Psoas muscle (tissue), 8 donors: ENCODE measurements around the gene CHST4. TPM values are rescaled to one million over a fixed set of nuclear protein-coding genes. Genes with fewer than 3 reads are reported as not detected.
"Not testable (repeated sequence)": the region's sequence is repeated elsewhere in the genome, so short reads cannot be mapped to it uniquely, and the experiment has no call there.

Experiments
- ATAC-seq, 4 donors: fragments of 200-7000 bp; cut with Tn5 transposase; one replicate each; pipeline ENCODE4 v1.9.1; 2020; ENCODE audit warnings: moderate library complexity in 3 of 4, mild to moderate bottlenecking in 2 of 4
- DNase-seq, 2 donors: peaks; one replicate each; pipeline ENCODE4 v3.0.0-alpha.2; 2020
- H3K27ac ChIP-seq: fragments of 200-600 bp; one replicate; pipeline ENCODE4 v1.8.0; 2022
- H3K27me3 ChIP-seq, 3 donors: fragments of 200-600 bp in 1 of 3; one replicate each; pipeline versions ENCODE4 v1.6.1 to v1.8.0; 2013 to 2022; ENCODE audit warnings: low read length in 2 of 3, mild to moderate bottlenecking in 2 of 3, moderate library complexity in 1 of 3; ENCODE audit not compliant: insufficient read depth in 3 of 3
- H3K36me3 ChIP-seq, 2 donors: fragments of 200-600 bp in 1 of 2; one replicate each; pipeline versions ENCODE4 v1.6.1 to v1.8.0; 2013 to 2022; ENCODE audit warnings: low read depth in 1 of 2, mild to moderate bottlenecking in 1 of 2, moderate library complexity in 1 of 2; ENCODE audit not compliant: insufficient read depth in 1 of 2
- H3K4me1 ChIP-seq: fragments of 200-600 bp; one replicate; pipeline ENCODE4 v1.8.0; 2022
- H3K4me3 ChIP-seq: fragments of 200-600 bp; one replicate; pipeline ENCODE4 v1.8.0; 2022; ENCODE audit warnings: mild to moderate bottlenecking
- H3K9me3 ChIP-seq: fragments of 200-600 bp; one replicate; pipeline ENCODE4 v1.8.0; 2022
- WGBS, 3 donors: extraction: QIAGEN DNeasy Blood & Tissue Kit; methylation state at CpG; one replicate each; pipeline versions ENCODE4 v1.1.6 to v1.1.7; 2013; 5-methylcytosine and 5-hydroxymethylcytosine counted together
- intact Hi-C, 2 donors: fragments of 100-400 bp; cut with DNase I; formaldehyde crosslinking; loops; one replicate each; pipeline versions ENCODE4 v1.11.0 to v1.14.2; 2022
- polyA plus RNA-seq, 3 donors: library from polyadenylated mRNA; stranded (reverse); fragments of 200-250 nt; gene quantifications; one replicate each; pipeline ENCODE4 v1.2.3, GENCODE V29; 2013
- total RNA-seq, 4 donors: library from RNA; stranded (reverse); fragmentation: NEBNext Ultra II Directional in 2 of 4; extraction: Animal tissue kit (Norgen Biotek cat#: 25700) in 2 of 4; gene quantifications; one replicate each; pipeline versions ENCODE4 v1.2.1 to v1.2.4, GENCODE V29; 2021 to 2023
- TF ChIP-seq, protein P1 (sequence below): fragments of 200-600 bp; IDR thresholded peaks from one replicate; pipeline ENCODE4 v1.8.0; 2022; ENCODE audit warnings: antibody characterized with exemption
- donor health status: healthy with polysubstance abuse.
- donor health status: DM: no; HTN: no; CAD: no; lungs with moderate emphysema.
- donor health status: Bipolar disorder and iron deficiency.
- donor health status: healthy.
- donor health status: DM: yes; HTN: yes; CAD: no.
- donor health status: DM: no; HTN: no; CAD: no.
- donor health status: DM: no; HTN: no; CAD: no.
- donor health status: DM: yes; HTN: yes; CAD: no.

CHST4 gene
- total and polyA plus RNA-seq, 7 donors, result not detected

DNA sequence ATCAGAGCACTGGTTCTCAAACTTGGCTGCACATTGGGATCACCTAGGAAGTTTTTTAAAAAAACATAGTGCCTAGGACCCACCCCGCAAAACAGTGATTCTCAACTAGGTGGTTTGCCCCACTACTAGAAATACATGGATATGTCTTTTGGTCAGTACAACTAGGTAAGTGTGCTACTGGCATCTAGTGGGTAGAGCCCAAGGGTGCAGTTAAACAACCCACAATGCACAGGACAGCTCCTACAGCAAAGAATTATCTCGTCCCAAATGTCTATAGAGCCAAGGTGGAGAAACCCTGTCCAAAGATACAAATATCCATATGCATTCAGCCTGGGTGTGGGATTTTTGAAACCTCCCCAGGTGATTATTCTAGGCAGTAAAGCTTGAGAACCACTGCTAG is 25.3 kb upstream of the CHST4 start:
- H3K27me3 ChIP-seq, result peaks cover 0 to 2% (median 0%) of the 10 kb centered on the region in 3 donors
- 63 to 75% (median 71%) methylated on average over 2 of the region's 2 CpGs for WGBS, 3 donors
- DNase-seq (no peak), ATAC-seq (no peak)
- H3K4me1 ChIP-seq, result no peaks in the 10 kb centered on the region
- no peak overlapping the region for H3K27ac ChIP-seq
- H3K4me3 ChIP-seq, result no peak overlapping the region
- intact Hi-C loops, result loop anchor here in 1 of 2 donors (2.0 kb wide), 1 partner anchor 88 kb away; no protein-coding TSS in a partner anchor
- no peaks in the 10 kb centered on the region for H3K9me3 ChIP-seq
- TF ChIP-seq, protein P1, sequence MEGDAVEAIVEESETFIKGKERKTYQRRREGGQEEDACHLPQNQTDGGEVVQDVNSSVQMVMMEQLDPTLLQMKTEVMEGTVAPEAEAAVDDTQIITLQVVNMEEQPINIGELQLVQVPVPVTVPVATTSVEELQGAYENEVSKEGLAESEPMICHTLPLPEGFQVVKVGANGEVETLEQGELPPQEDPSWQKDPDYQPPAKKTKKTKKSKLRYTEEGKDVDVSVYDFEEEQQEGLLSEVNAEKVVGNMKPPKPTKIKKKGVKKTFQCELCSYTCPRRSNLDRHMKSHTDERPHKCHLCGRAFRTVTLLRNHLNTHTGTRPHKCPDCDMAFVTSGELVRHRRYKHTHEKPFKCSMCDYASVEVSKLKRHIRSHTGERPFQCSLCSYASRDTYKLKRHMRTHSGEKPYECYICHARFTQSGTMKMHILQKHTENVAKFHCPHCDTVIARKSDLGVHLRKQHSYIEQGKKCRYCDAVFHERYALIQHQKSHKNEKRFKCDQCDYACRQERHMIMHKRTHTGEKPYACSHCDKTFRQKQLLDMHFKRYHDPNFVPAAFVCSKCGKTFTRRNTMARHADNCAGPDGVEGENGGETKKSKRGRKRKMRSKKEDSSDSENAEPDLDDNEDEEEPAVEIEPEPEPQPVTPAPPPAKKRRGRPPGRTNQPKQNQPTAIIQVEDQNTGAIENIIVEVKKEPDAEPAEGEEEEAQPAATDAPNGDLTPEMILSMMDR, result no peak
- H3K36me3 ChIP-seq, result no peaks in the 10 kb centered on the region

DNA sequence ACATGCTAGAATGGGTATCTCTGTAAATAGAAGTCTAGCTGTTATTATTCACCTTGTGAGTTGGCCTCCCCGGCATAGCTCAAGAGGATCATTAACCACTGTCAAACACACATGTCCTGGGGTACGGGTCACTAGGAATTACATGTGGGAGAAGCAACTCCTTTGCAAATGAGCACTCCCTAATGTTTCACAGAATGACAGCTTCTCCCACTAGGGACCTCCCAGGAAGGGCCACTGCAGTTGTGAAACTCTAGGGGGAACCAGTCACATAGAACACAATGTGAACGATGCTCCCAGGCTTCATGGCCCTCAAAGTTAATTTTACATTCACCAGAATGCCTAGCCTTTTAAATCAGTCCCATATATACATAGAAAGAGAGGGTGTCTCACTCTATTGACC is 24.7 kb upstream of the CHST4 start:
- DNase-seq (no peak), ATAC-seq (no peak)
- H3K4me3 ChIP-seq, result no peak overlapping the region
- TF ChIP-seq, protein P1, result no peak
- H3K9me3 ChIP-seq, result no peaks in the 10 kb centered on the region
- H3K4me1 ChIP-seq, result no peaks in the 10 kb centered on the region
- H3K27ac ChIP-seq, result no peak overlapping the region
- H3K27me3 ChIP-seq, result peaks cover 0 to 2% (median 0%) of the 10 kb centered on the region in 3 donors
- intact Hi-C loops, result loop anchor here in 1 of 2 donors (2.0 kb wide), 1 partner anchor 89 kb away; no protein-coding TSS in a partner anchor
- no peaks in the 10 kb centered on the region for H3K36me3 ChIP-seq
- WGBS, 3 donors, result 56 to 61% (median 61%) methylated on average over 3 of the region's 3 CpGs

DNA sequence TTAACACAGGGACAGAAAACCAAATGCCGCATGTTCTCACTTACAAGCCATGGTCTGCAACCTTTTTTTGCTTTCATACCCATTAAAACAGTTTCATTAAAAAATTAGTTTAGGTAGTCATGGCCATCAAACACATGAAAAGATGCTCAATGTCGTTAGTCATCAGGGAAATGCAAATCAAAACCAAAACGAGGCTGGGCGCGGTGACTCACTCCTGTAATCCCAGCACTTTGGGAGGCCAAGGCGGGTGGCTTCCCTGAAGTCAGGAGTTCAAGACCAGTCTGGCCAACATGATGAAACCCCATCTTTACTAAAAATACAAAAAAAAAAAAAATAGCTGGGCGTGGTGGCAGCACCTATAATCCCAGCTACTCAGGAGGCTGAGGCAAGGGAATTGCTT is 22.2 kb upstream of the CHST4 start:
- H3K4me3 ChIP-seq, DNase-seq, H3K4me1 ChIP-seq, H3K27me3 ChIP-seq, H3K36me3 ChIP-seq, ATAC-seq, H3K27ac ChIP-seq, H3K9me3 ChIP-seq, intact Hi-C loops: not testable (repeated sequence)
- 77 to 80% (median 79%) methylated on average over 7 of the region's 7 CpGs for WGBS, 3 donors

DNA sequence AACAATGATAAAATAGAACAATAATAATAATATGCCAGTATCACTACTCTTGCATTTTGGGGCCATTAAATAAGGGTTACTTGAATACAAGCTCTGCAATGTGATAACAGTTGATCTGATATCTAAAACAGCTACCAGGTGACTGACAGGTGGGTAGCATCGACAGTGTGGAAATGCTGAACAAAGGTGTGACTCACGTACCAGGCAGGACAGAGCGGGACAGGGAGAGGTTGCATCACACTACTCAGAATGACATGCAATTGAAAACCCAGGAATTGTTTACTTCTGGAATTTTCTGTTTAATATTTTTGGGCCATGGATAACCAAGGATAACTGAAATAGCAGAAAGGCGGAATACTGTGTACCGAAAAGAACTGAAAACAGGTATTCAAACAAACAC is 21.3 kb upstream of the CHST4 start:
- peaks cover 0 to 2% (median 0%) of the 10 kb centered on the region in 3 donors for H3K27me3 ChIP-seq
- no peaks in the 10 kb centered on the region for H3K9me3 ChIP-seq
- intact Hi-C loops, result no loop called here
- WGBS, 3 donors, result 76 to 88% (median 80%) methylated on average over 5 of the region's 5 CpGs
- TF ChIP-seq, protein P1, result no peak
- H3K36me3 ChIP-seq, result no peaks in the 10 kb centered on the region
- ATAC-seq, result no peak
- no peaks in the 10 kb centered on the region for H3K4me1 ChIP-seq
- no peak overlapping the region for H3K27ac ChIP-seq
- no peak for DNase-seq
- H3K4me3 ChIP-seq, result no peak overlapping the region

DNA sequence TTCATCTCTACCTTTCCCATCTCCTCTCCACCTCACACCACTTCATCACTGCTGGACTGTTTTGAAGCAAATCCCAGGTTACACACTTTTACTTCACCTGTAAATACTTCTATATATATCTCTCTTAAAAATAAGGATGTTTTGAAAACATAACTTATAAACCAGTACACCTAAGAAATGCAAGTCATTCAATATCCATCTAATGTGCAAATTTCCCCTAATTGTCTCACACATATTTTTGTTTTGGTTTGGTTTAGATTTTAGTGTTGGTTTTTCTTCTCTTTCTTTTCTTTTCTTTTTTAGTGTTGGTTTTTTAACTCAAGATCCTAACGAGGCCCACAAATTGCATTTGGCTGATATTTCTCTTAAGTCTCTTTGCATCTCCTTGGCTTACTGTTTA is 19.2 kb upstream of the CHST4 start:
- intact Hi-C loops, result no loop called here
- Histone ChIP-seq H3K4me3 (no peak overlapping the region), H3K27ac (no peak overlapping the region), H3K9me3 (no peaks in the 10 kb centered on the region), H3K36me3 (no peaks in the 10 kb centered on the region), H3K27me3 (no peaks in the 10 kb centered on the region), H3K4me1 (no peaks in the 10 kb centered on the region)
- TF ChIP-seq, protein P1, result no peak
- 48 to 65% (median 50%) methylated on average over 1 of the region's 1 CpG for WGBS, 3 donors
- ATAC-seq (no peak), DNase-seq (no peak)
